Breast epithelium (tissue), 4 donors: ENCODE data around the gene PLPPR4. TPM values are rescaled to one million over a fixed set of nuclear protein-coding genes. Genes with fewer than 3 reads are reported as not detected.

Source experiments
- DNase-seq, 2 donors: peaks; one replicate each; pipeline ENCODE4 v3.0.0-alpha.2; 2019; ENCODE audit warnings: low spot score in 2 of 2
- H3K27ac ChIP-seq, 2 donors: fragments of 200-600 bp; sonication (generic) in 1 of 2; one replicate each; pipeline ENCODE4 v1.5.1; 2016 to 2019; ENCODE audit warnings: mild to moderate bottlenecking in 1 of 2
- H3K27me3 ChIP-seq, 2 donors: fragments of 200-600 bp; sonication (generic) in 1 of 2; one replicate each; pipeline versions ENCODE4 v1.5.1 to v1.6.0; 2017 to 2019; ENCODE audit warnings: control low read depth in 1 of 2, mild to moderate bottlenecking in 1 of 2
- H3K36me3 ChIP-seq: fragments of 200-600 bp; one replicate; pipeline ENCODE4 v1.5.1; 2019
- H3K4me1 ChIP-seq, 2 donors: fragments of 200-600 bp; sonication (generic); one replicate each; pipeline ENCODE4 v1.5.1; 2016 to 2019; ENCODE audit warnings: control low read depth in 1 of 2
- H3K4me3 ChIP-seq, 3 donors: fragments of 200-600 bp; sonication (generic); 1 replicate in 2 of 3; 2 replicates in 1 of 3; pipeline ENCODE4 v1.5.1; 2016 to 2019; ENCODE audit warnings: mild to moderate bottlenecking in 3 of 3, moderate library complexity in 2 of 3
- H3K9me3 ChIP-seq, 2 donors: fragments of 200-600 bp; sonication (generic) in 1 of 2; one replicate each; pipeline ENCODE4 v1.5.1; 2016 to 2019; ENCODE audit warnings: control low read depth in 1 of 2
- POLR2A ChIP-seq: fragments of 450-650 bp; IDR thresholded peaks from one replicate; pipeline ENCODE4 v1.6.1; 2016; ENCODE audit warnings: antibody characterized with exemption, mild to moderate bottlenecking, moderate library complexity
- POLR2AphosphoS5 ChIP-seq, 3 donors: sonication (generic); formaldehyde crosslinking; IDR thresholded peaks; one replicate each; pipeline ENCODE4 v1.6.1; 2017; ENCODE audit warnings: antibody characterized with exemption in 3 of 3
- intact Hi-C: fragments of 100-400 bp; cut with DNase I; formaldehyde crosslinking; loops from one replicate; pipeline ENCODE4 v1.15.1; 2023; ENCODE audit warnings: low total_unique reads
- total RNA-seq, 3 donors: library from RNA; depleted of rRNA; stranded (reverse); fragments of >200 nt; gene quantifications; one replicate each; pipeline ENCODE4 v1.1.0, GENCODE V29; 2016
- TF ChIP-seq, protein P1 (sequence below), 3 donors: fragments of 450-650 bp; IDR thresholded peaks; one replicate each; pipeline ENCODE4 v1.5.1; 2016 to 2017; ENCODE audit warnings: antibody characterized with exemption in 3 of 3, mild to moderate bottlenecking in 3 of 3, moderate library complexity in 3 of 3

Gene PLPPR4
- total RNA-seq, 3 donors from 2014 or later: 0.80 to 2.3 (median 1.3) TPM

- Histone ChIP-seq H3K36me3 (no peaks in the 10 kb centered on the region), H3K27ac (no peak overlapping the region), H3K4me3 (no peak overlapping the region), H3K27me3 (no peaks in the 10 kb centered on the region), H3K4me1 (no peaks in the 10 kb centered on the region), H3K9me3 (no peaks in the 10 kb centered on the region)
- TF ChIP-seq POLR2A (no peak), POLR2AphosphoS5 (IDR thresholded peaks at IDR 0.05) (no peak)
- TF ChIP-seq, protein P1, sequence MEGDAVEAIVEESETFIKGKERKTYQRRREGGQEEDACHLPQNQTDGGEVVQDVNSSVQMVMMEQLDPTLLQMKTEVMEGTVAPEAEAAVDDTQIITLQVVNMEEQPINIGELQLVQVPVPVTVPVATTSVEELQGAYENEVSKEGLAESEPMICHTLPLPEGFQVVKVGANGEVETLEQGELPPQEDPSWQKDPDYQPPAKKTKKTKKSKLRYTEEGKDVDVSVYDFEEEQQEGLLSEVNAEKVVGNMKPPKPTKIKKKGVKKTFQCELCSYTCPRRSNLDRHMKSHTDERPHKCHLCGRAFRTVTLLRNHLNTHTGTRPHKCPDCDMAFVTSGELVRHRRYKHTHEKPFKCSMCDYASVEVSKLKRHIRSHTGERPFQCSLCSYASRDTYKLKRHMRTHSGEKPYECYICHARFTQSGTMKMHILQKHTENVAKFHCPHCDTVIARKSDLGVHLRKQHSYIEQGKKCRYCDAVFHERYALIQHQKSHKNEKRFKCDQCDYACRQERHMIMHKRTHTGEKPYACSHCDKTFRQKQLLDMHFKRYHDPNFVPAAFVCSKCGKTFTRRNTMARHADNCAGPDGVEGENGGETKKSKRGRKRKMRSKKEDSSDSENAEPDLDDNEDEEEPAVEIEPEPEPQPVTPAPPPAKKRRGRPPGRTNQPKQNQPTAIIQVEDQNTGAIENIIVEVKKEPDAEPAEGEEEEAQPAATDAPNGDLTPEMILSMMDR (IDR thresholded peaks at IDR 0.05): no peak
- intact Hi-C loops: no loop called here
- no peak for DNase-seq
Measured at GRCh38 chr1:99218999-99219398, 45.3 kb upstream of the PLPPR4 start.

DNA sequence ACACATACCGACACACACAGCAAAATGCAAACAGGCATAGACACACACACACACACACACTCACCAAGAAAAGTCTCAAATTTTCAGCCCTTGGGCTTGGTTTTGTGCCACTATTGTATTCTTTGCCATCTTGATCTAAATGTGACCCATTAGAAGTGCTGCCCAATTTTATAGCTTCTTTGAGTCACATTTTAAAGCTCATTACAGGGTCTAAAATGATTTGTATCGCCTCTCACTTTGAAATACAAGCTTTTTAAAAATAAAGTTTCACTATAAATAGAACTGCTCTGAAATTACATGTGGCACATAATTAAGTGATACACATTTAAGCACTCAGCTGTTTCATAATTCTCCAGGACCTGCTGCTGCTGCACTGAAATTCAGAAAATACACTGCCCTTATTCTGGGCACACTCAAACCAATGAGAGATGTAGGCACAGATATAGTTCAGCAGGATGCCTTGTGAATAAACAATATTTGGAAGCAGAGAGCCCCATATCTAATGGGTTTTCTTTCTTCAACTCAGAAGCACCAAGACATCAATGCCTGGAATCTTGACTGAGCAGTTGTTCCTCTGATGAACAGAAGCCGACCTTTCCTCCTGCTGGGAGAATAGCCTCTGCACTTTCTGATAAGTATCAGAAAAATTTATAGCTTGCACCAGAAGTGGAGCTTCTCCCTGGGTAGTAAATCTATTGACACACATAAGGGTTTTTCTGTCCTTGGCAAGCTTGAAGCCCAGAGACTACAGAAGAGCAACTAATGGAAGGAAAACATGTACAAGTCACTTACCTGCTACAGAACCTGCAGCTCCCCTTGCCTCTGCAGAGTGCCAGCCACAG, 37.0 kb upstream of the PLPPR4 start:
- no peak for DNase-seq
- Histone ChIP-seq H3K27me3 (no peaks in the 10 kb centered on the region), H3K36me3 (no peaks in the 10 kb centered on the region), H3K27ac (no peak overlapping the region), H3K4me3 (no peak overlapping the region), H3K4me1 (no peaks in the 10 kb centered on the region), H3K9me3 (no peaks in the 10 kb centered on the region)
- no peak for TF ChIP-seq POLR2AphosphoS5 (IDR thresholded peaks at IDR 0.05)
- TF ChIP-seq, protein P1 (IDR thresholded peaks at IDR 0.05): no peak
- no peak for TF ChIP-seq POLR2A
- intact Hi-C loops: no loop called here

DNA sequence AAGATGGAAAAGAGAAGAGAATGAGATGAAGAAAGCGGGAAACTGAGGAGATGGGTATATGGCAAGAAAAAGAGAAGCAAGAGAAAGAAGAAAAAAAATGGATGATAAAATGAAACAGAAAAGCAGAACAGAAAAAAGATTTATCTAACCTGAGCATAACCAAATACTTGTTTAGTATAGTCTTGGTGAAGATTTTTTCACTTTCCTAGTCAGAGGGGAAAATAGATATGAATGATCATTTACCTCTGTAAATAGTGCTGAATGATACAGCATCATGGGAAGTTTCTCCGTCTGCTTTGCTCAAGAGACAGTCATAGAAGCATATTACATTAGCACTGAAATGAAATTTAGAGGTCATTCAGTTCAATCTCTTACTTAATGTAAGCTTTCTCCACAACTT, 36.1 kb upstream of the PLPPR4 start:
- H3K36me3 ChIP-seq: no peaks in the 10 kb centered on the region
- H3K27me3 ChIP-seq: no peaks in the 10 kb centered on the region
- no peak overlapping the region for H3K27ac ChIP-seq
- intact Hi-C loops: no loop called here
- H3K4me3 ChIP-seq: no peak overlapping the region
- no peaks in the 10 kb centered on the region for H3K9me3 ChIP-seq
- no peaks in the 10 kb centered on the region for H3K4me1 ChIP-seq
- no peak for DNase-seq
- TF ChIP-seq POLR2AphosphoS5 (IDR thresholded peaks at IDR 0.05) (no peak), POLR2A (no peak)
- TF ChIP-seq, protein P1 (IDR thresholded peaks at IDR 0.05): no peak

- Histone ChIP-seq H3K27me3 (no peaks in the 10 kb centered on the region), H3K9me3 (no peaks in the 10 kb centered on the region), H3K36me3 (no peaks in the 10 kb centered on the region), H3K4me1 (no peaks in the 10 kb centered on the region), H3K27ac (no peak overlapping the region), H3K4me3 (no peak overlapping the region)
- no peak for DNase-seq
- intact Hi-C loops: no loop called here
- TF ChIP-seq POLR2A: no peak
- TF ChIP-seq POLR2AphosphoS5 (IDR thresholded peaks at IDR 0.05): no peak
- TF ChIP-seq, protein P1 (IDR thresholded peaks at IDR 0.05): no peak
Measured at GRCh38 chr1:99229122-99229521, 35.2 kb upstream of the PLPPR4 start.

DNA sequence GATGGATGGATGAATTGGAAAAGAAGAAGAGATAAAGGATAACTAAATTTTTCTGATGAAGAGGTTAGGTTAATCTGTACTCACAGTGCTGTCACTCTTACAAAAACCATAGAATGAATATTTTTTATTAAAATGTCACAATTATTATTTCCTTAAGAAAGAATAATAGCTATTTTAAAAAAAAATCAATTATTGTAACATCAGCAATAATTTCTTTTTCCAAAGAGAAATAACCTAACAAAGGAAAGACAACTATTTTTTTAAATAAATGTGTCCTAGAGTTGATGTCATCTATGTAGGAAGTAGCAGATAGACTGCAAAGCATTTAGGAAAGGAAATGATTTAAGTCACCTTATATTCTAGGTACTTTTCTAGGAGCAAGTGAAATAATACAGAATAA, 33.6 kb upstream of the PLPPR4 start:
- H3K36me3 ChIP-seq: no peaks in the 10 kb centered on the region
- intact Hi-C loops: no loop called here
- TF ChIP-seq, protein P1 (IDR thresholded peaks at IDR 0.05): no peak
- TF ChIP-seq POLR2A: no peak
- TF ChIP-seq POLR2AphosphoS5 (IDR thresholded peaks at IDR 0.05): no peak

More for the DNA sequence above, 33.6 kb upstream of the PLPPR4 start:
- Histone ChIP-seq H3K9me3 (no peaks in the 10 kb centered on the region), H3K4me1 (no peaks in the 10 kb centered on the region), H3K4me3 (no peak overlapping the region), H3K27me3 (no peaks in the 10 kb centered on the region), H3K27ac (no peak overlapping the region)
- no peak for DNase-seq
